ENCODE data around the gene CRKL. TPM values are rescaled to one million over a fixed set of nuclear protein-coding genes. Genes with fewer than 3 reads are reported as not detected.
A peak's percentile ranks its signal among the peaks of the same experiment; 100 is the strongest.
"Not testable (repeated sequence)": the region's sequence is repeated elsewhere in the genome, so short reads cannot be mapped to it uniquely, and the experiment has no call there.

CRKL gene
- total RNA-seq, 1 experiment from 2014 or later: 82.5 TPM

DNA sequence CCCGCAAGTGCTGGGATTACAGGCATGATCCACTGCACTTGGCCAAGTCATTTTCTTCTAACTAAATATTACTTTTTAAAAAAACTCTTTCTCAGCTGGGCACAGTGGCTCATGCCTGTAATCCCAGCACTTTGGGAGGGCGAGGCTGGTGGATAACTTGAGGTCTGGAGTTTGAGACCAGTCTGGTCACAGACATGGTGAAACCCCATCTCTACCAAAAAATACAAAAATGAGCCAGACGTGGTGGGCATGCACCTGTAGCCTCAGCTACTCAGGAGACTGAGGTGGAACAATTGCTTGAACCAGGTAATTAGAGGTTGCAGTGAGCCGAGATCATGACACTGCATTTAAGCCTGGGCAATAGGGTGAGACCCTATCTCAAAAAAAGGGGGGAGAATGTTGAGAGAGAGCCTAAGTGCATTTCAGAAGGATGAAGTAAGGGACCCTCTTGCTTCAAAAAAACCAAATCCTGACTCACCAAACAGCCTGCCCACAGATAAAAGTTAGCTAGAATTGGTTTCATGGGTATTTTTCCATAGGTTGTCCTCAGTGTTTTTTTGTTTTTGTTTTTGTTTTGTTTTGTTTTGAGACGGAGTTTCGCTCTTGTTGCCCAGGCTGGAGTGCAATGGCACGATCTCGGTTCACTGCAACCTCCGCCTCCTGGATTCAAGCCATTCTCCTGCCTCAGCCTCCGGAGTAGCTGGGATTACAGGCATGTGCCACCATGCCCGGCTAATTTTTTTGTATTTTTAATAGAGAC is 18.8 kb downstream of the CRKL start:
- H3K9me3 ChIP-seq (ENCODE audit: low read depth, low read length, poor library complexity, severe bottlenecking); H3K4me3 ChIP-seq (ENCODE audit: low read depth, low read length, poor library complexity, severe bottlenecking); BruUV-seq (replicated peaks); intact Hi-C loops (cut with micrococcal nuclease; ENCODE audit: unreplicated experiment); DNase-seq (ENCODE audit: low spot score); POLR2A ChIA-PET (ENCODE audit: low non-redundant PET); H3K27me3 ChIP-seq (replicated peaks; ENCODE audit: insufficient read depth, low read depth, low read length, poor library complexity): not testable (repeated sequence)
- Histone ChIP-seq H3K36me3 (ENCODE audit: insufficient read depth, low read length, poor library complexity, severe bottlenecking) (peaks cover 28% of the 10 kb centered on the region), H3K4me1 (ENCODE audit: insufficient read depth, low read length, poor library complexity, severe bottlenecking) (peaks cover 11% of the 10 kb centered on the region), H3K27ac (ENCODE audit: low read depth, low read length, poor library complexity, severe bottlenecking) (peak overlapping the region; percentile 50)
- CTCF ChIA-PET: interaction anchor here (0.6 kb wide), 1 partner anchor 132 kb away, joined by 3 read pairs; no protein-coding TSS in a partner anchor

DNA sequence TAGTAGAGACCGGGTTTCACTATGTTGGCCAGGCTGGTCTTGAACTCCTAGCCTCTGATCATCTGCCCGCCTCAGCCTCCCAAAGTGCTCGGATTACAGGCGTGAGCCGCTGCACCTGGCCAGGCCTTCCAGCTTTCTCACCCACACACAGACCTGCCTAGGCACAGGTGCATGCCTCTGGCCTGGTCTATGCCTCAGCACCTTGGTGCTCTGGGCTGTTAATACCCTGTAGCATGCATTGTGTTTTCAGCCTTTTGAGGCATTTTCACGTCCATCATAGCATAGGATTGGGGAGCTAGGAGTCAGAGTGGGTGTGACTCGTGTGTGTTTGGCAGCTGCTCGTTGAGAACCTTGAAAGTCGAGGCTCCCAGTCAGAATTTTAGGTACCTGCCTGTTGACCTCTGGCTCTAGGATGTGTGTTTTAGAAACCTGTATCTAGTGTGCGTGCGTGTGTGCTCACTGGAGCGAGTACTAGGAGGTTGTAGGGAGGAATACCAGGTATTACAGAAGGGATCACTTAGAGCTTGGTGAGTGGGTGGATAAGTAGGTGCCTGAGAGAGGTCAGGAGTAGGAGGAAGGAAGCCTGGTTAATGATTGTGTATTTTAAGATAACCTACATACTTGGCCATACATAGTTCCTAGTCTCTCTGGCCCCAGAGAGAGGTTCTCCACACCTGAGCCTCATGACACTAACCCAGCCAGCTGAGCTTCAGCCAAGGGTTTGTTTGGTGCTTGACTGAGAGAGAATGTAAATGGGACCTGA is 20.0 kb downstream of the CRKL start:
- no TSS peak for BruUV-seq (replicated peaks)
- TF ChIP-seq, protein P1, sequence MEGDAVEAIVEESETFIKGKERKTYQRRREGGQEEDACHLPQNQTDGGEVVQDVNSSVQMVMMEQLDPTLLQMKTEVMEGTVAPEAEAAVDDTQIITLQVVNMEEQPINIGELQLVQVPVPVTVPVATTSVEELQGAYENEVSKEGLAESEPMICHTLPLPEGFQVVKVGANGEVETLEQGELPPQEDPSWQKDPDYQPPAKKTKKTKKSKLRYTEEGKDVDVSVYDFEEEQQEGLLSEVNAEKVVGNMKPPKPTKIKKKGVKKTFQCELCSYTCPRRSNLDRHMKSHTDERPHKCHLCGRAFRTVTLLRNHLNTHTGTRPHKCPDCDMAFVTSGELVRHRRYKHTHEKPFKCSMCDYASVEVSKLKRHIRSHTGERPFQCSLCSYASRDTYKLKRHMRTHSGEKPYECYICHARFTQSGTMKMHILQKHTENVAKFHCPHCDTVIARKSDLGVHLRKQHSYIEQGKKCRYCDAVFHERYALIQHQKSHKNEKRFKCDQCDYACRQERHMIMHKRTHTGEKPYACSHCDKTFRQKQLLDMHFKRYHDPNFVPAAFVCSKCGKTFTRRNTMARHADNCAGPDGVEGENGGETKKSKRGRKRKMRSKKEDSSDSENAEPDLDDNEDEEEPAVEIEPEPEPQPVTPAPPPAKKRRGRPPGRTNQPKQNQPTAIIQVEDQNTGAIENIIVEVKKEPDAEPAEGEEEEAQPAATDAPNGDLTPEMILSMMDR (conservative IDR thresholded peaks at IDR 0.05; ENCODE audit: low read depth, low read length): no peak
- TF ChIP-seq EZH2 (IDR thresholded peaks at IDR 0.05; ENCODE audit: borderline replicate concordance, low read depth, low read length, poor library complexity, severe bottlenecking): no peak
- Histone ChIP-seq H3K27me3 (replicated peaks; ENCODE audit: insufficient read depth, low read depth, low read length, poor library complexity) (no peaks in the 10 kb centered on the region), H3K9me3 (ENCODE audit: low read depth, low read length, poor library complexity, severe bottlenecking) (no peaks in the 10 kb centered on the region), H3K4me1 (ENCODE audit: insufficient read depth, low read length, poor library complexity, severe bottlenecking) (peaks cover 11% of the 10 kb centered on the region), H3K4me3 (ENCODE audit: low read depth, low read length, poor library complexity, severe bottlenecking) (no peak overlapping the region), H3K27ac (ENCODE audit: low read depth, low read length, poor library complexity, severe bottlenecking) (no peak overlapping the region), H3K36me3 (ENCODE audit: insufficient read depth, low read length, poor library complexity, severe bottlenecking) (peaks cover 31% of the 10 kb centered on the region)
- no peak for DNase-seq (ENCODE audit: low spot score)
- ChIA-PET POLR2A (ENCODE audit: low non-redundant PET) (interaction anchor here (0.6 kb wide), 1 partner anchor 8 kb away, joined by 4 read pairs; no protein-coding TSS in a partner anchor), CTCF (interaction anchor here (0.6 kb wide), 1 partner anchor 134 kb away, joined by 3 read pairs; no protein-coding TSS in a partner anchor)
- intact Hi-C loops (cut with micrococcal nuclease; ENCODE audit: unreplicated experiment): no loop called here

DNA sequence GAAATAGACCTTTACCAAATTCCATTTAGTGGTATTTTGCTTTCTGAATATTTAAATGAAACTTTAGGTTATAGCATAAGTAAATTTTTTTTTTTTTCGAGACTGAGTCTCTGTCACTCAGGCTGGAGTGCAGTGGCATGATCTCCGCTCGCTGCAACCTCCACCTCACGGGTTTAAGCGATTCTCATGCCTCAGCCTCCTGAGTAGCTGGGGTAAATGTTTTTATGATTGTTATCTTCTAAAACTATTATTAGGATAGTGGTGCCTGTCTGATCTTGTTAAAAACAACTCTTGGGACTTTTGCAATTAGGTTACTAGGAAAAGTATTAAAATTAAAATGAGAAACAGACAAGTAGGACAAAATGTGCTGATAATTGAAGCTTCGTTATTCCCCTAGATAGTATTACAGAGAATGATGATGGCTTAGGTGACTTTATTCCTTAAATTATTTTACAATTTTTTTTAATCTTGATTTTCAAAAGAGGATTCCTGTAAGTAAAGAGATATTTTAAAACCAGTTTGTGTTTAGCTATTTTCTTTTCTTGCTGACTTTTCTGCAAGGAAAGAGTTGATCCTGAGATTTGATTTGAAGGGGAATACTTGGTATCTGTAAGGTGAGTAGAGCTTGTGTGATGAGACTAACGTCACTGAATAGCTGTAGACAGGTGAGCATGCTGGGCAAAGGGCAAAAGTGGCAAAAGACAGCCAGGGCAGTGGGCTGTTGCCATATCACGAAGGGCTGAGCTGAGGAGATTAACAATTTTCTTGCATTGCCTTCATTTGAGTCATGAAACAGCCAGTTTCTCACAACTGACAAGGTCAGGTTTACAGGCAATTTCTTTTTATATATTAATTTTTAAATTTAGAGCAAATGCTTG is 20.8 kb downstream of the CRKL start:
- POLR2A ChIA-PET (ENCODE audit: low non-redundant PET): interaction anchor here (0.6 kb wide), 1 partner anchor 9 kb away, joined by 4 read pairs; no protein-coding TSS in a partner anchor
- no peak overlapping the region for H3K27ac ChIP-seq (ENCODE audit: low read depth, low read length, poor library complexity, severe bottlenecking)
- no peak overlapping the region for H3K4me3 ChIP-seq (ENCODE audit: low read depth, low read length, poor library complexity, severe bottlenecking)
- no peak for DNase-seq (ENCODE audit: low spot score)
- intact Hi-C loops (cut with micrococcal nuclease; ENCODE audit: unreplicated experiment): no loop called here
- H3K36me3 ChIP-seq (ENCODE audit: insufficient read depth, low read length, poor library complexity, severe bottlenecking): peaks cover 31% of the 10 kb centered on the region
- H3K27me3 ChIP-seq (replicated peaks; ENCODE audit: insufficient read depth, low read depth, low read length, poor library complexity): no peaks in the 10 kb centered on the region
- H3K4me1 ChIP-seq (ENCODE audit: insufficient read depth, low read length, poor library complexity, severe bottlenecking): peaks cover 11% of the 10 kb centered on the region
- TF ChIP-seq EZH2 (IDR thresholded peaks at IDR 0.05; ENCODE audit: borderline replicate concordance, low read depth, low read length, poor library complexity, severe bottlenecking): no peak
- TF ChIP-seq, protein P1 (conservative IDR thresholded peaks at IDR 0.05; ENCODE audit: low read depth, low read length): no peak
- BruUV-seq (replicated peaks): no TSS peak
- CTCF ChIA-PET: no interaction called here
- no peaks in the 10 kb centered on the region for H3K9me3 ChIP-seq (ENCODE audit: low read depth, low read length, poor library complexity, severe bottlenecking)

DNA sequence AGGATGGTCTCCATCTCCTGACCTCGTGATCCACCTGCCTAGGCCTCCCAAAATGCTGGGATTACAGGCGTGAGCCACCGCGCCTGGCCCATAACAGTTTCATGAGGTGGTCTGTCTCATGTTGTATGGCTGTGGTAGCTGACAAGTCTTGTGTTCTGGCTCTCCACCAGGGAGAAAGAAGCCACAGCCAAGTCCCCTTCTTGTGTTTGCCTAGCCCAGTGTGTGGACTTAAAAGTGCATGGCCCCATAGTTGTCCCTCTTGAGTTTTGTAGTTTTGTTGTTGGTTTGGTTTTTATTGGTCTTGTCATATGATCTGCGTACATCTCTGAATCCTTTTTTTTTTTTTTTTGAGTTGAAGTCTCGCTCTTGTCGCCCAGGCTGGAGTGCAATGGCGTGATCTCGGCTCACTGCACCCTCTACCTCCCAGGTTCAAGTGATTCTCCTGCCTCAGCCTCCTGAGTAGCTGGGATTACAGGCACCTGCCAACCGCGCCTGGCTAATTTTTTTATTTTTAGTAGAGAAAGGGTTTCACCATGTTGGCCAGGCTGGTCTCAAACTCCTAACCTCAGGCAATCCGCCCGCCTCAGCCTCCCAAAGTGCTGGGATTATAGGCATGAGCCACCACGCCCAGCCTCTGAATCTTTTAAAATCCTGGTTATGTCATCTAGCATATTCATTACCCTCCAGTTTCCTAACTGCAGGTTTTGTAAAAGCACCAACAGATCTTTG is 22.4 kb downstream of the CRKL start:
- CTCF ChIA-PET; H3K27me3 ChIP-seq (replicated peaks; ENCODE audit: insufficient read depth, low read depth, low read length, poor library complexity); H3K4me3 ChIP-seq (ENCODE audit: low read depth, low read length, poor library complexity, severe bottlenecking); H3K9me3 ChIP-seq (ENCODE audit: low read depth, low read length, poor library complexity, severe bottlenecking); BruUV-seq (replicated peaks); DNase-seq (ENCODE audit: low spot score); H3K27ac ChIP-seq (ENCODE audit: low read depth, low read length, poor library complexity, severe bottlenecking): not testable (repeated sequence)
- POLR2A ChIA-PET (ENCODE audit: low non-redundant PET): interaction anchor here (0.6 kb wide), 1 partner anchor 9 kb away, joined by 7 read pairs; no protein-coding TSS in a partner anchor
- Histone ChIP-seq H3K4me1 (ENCODE audit: insufficient read depth, low read length, poor library complexity, severe bottlenecking) (peaks cover 11% of the 10 kb centered on the region), H3K36me3 (ENCODE audit: insufficient read depth, low read length, poor library complexity, severe bottlenecking) (peaks cover 27% of the 10 kb centered on the region)
- intact Hi-C loops (cut with micrococcal nuclease; ENCODE audit: unreplicated experiment): loop anchor here (10.0 kb wide), 2 partner anchors 55 to 135 kb away; no protein-coding TSS in a partner anchor

All from A673 (cell line).